ENCODE data around the gene HS6ST1.

The HS6ST1 gene

GRCh38 chr2:128316777-128317180, 1.9 kb downstream of the HS6ST1 start:
- H3K4me3 ChIP-seq (ENCODE audit: low read depth, low read length) = peak overlapping the region; percentile 96

GRCh38 chr2:128315829-128316776, 2.6 kb downstream of the HS6ST1 start:
- TF ChIP-seq CTCF (IDR thresholded peaks at IDR 0.05; ENCODE audit: low read depth, low read length) = no peak
- H3K4me3 ChIP-seq (ENCODE audit: low read depth, low read length) = peak overlapping the region; percentile 96

More at GRCh38 chr2:128316777-128317180, 1.9 kb downstream of the HS6ST1 start:
- TF ChIP-seq CTCF (IDR thresholded peaks at IDR 0.05; ENCODE audit: low read depth, low read length) = no peak

- no peak for TF ChIP-seq CTCF (IDR thresholded peaks at IDR 0.05; ENCODE audit: low read depth, low read length)
- H3K4me3 ChIP-seq (ENCODE audit: low read depth, low read length) = peak overlapping the region; percentile 96
Measured at GRCh38 chr2:128315122-128315828, 3.4 kb downstream of the HS6ST1 start.

- peak overlapping the region; percentile 96 for H3K4me3 ChIP-seq (ENCODE audit: low read depth, low read length)
- TF ChIP-seq CTCF (IDR thresholded peaks at IDR 0.05; ENCODE audit: low read depth, low read length) = no peak
Measured at GRCh38 chr2:128314348-128315121, 4.1 kb downstream of the HS6ST1 start.

- H3K4me3 ChIP-seq (ENCODE audit: low read depth, low read length) = peak overlapping the region; percentile 34
- TF ChIP-seq CTCF (IDR thresholded peaks at IDR 0.05; ENCODE audit: low read depth, low read length) = no peak
Measured at GRCh38 chr2:128313931-128314347, 4.7 kb downstream of the HS6ST1 start.

GRCh38 chr2:128313091-128313836, 5.4 kb downstream of the HS6ST1 start:
- TF ChIP-seq CTCF (IDR thresholded peaks at IDR 0.05; ENCODE audit: low read depth, low read length) = peak; percentile 61
- H3K4me3 ChIP-seq (ENCODE audit: low read depth, low read length) = peak overlapping the region; percentile 34

All from WI38 (cell line).